Fibroblast of skin of scalp (primary cell): Measurements from ENCODE around the gene KCNH5.

ENCODE experiments used
- DNase-seq: peaks from one replicate; pipeline ENCODE4 v3.0.0-alpha.2; 2013

The KCNH5 gene

DNA sequence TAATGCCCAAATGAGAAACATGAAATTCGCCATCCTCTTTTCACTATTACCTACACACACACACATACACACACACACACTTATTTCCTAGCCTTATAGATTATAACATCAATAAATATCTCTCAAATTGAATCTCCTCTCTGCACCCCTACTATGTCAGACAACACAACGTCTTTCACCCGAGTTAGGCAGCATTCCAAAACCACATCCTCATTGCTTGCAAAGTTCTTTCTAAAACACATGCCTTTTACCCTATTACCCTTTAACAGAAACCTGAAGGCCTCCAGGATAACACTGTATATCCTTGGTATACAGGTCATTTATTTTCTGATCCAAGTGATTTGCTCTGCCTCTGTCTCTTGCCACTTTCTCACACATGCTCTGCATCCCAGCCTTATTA lies 56.3 kb downstream of the KCNH5 start:
- DNase-seq: peak; percentile 3

GRCh38 chr14:62983821-62984220 lies 61.4 kb downstream of the KCNH5 start:
- no peak for DNase-seq

- no peak for DNase-seq
Measured at GRCh38 chr14:62980693-62981092, 64.6 kb downstream of the KCNH5 start.

DNA sequence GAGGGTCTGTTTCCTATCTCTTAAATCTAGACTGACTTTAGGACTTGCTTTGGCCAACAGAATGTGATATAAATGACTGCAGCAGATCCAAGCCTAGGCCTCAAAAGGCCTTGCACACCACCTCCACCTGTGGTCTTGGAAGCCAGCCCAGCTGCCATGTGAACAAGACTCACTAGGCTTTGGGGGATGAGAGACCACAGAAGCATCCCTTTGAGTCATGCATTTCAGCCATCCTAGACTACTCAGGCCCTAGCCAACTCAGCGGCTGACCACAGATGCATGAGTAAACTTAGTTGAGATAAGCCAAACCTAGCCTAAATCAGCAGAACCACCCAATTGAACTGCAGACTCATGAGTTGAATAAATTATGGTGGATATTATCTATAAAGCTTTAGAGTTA lies 87.7 kb downstream of the KCNH5 start:
- peak; percentile 83 for DNase-seq

DNA sequence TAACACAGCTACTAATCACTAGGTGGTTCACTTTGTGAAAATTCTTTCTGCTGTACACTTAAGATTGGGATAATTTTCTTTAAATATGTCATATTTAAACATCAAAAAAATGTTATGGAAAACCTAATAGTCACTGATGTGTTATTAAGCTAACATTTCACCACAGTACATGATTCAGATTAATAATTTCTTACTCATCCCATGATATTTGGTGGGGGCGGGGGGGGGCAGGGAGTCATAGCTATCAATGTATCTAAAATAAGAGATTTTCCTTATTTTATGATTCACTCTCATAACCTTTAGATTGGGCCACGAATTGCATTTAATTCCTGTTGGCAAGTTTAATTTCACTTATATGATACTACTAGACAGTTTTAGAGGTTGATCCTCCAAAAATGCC lies 88.8 kb downstream of the KCNH5 start:
- DNase-seq: peak; percentile 47

DNA sequence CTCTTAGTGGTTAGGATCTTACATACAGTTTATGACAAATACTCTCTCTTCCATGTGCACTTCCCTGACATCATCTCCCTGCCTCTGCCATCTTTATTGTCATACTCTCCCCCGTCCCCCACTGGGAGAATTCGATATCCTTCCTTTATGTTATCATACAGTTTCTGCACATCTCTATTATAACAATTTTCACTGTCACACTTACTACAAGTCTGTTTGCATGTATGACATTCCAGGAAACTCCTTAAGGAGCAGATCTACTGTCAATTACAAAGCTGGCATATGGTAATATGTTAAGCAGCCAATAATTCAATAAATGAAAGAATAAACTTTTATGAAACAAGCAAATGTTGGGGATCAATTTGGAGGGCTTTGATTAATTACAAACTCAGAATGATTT lies 91.1 kb downstream of the KCNH5 start:
- no peak for DNase-seq

DNA sequence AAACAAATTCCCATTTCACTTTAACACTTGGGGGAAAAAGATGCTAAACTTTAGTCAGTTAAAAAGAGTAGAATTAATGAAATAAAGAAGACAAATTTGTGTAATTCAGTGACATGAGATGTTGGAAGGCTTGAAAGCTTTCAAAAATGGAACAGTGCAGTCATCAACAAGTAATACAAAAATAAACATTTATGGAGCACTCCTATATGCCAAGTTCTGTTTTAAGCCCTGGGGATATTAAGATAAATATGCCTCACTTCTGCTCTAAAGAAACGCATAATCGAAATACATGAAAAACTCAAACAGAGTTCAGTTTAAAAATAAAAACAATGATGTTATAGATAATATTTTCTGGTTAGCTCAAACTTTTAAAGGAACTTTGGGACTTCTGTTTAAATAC lies 93.0 kb downstream of the KCNH5 start:
- no peak for DNase-seq

DNA sequence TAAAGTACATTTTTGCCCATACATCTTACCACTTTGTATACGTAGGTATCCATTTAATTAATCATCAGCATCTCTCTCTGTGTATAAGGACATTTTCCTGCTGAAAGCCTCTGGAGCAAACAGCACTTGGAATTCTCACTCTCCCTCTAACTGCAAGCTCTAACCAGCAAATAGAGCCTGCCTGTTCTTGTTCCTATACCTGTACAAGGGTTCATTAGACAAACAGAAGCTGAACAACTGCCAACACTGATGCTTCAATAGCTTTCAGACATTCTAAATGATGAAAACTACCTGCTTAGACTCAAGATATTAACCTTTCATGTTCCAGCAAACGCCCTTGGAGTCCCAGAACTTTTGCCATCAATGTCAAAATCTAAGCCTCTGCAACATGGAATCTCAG lies 98.0 kb downstream of the KCNH5 start:
- no peak for DNase-seq

DNA sequence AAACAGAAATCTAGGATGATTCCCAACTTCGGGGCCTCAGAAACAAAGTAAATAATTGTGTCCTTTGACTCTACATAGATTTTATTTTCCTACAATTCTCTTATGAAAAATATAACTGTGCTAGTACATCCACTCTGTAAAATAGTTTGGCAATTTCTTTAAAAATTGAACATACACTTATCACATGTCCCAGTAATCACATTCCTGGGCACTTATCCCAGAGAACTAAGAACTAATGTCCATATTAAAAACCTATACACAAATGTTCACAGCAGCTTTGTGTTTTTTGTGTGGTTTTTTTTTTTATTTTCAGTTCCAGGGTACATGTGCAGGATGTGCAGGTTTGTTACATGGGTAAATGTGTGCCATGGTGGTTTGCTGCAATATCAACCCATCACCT lies 99.0 kb downstream of the KCNH5 start:
- DNase-seq: no peak

GRCh38 chr14:62943202-62943601 lies 102.1 kb downstream of the KCNH5 start:
- DNase-seq: peak; percentile 33

DNA sequence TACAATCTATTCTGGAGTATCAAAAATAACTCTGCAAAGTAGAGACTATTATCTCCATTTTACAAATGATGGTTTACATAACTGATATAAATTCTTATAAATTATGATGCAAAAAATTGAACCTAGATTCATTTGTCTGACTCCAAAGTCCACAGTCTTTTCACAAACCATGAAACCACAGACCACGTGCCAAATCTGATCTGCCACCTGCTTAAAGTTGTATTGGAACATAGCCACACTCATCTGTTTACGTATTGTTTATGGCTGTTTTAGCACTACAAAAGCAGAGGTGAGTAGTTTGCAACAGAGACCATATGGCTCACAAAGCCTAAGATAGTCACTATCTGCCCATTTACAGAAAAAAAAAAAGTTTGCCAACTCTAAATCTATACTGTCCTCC lies 105.3 kb downstream of the KCNH5 start:
- no peak for DNase-seq

GRCh38 chr14:62938778-62939177 lies 106.5 kb downstream of the KCNH5 start:
- no peak for DNase-seq

DNA sequence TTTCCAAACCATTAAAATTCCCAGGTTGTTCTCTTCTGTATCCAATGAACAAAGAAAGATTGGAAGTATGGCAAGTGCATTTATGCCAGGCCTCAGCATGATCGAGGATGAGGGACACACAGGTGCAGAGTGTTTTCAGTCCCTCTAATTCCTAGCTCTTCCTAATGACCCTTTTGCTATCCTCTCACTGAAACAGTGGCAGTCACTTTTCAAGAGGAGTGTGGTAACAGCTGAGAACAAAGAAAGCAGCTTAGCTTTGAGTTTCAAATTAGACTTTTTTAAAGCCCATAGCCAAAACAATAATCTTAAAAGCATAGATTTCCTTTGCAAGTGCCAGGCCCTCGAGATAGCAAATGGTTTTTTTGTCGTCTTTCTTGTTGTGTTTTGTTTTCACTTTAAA lies 110.8 kb downstream of the KCNH5 start:
- no peak for DNase-seq

- DNase-seq: no peak
Measured at GRCh38 chr14:62921466-62921865, 123.8 kb downstream of the KCNH5 start.

DNA sequence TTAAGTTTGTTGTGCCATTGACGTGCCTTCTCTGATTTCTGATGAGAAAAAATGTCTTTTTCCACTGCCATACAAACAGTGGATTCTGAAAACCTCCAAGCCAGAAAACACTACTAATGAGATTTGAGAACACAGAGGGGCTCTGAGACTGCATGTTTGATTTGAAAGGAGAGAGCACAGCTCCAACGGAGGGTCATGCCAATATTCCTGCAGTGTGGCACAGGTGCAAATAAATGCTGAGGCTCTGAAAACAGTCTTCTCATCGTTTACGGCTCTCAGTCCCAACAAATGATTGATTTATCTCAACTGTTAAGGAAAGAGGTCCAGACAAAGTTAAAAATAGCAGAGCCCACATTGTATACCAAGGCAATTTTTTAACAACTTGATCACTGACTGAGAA lies 128.7 kb downstream of the KCNH5 start:
- no peak for DNase-seq

DNA sequence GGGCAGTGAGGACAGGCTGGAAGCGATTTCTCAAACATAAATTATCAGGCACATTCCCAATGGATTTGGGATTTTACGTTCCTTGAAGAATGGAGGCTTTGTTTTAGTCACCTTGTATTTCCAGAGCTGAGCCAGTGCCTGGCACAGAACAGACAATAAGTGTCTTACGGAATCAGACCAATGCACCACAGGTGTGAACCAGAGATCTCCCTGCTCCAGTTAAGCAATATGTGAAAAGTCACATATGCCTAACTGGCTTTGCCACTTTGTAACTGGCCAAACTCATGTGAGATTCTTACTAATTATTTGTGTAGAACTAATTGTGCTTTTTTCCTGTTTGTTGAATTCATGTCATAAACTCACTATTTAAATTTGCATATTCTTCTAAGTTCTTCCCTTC lies 130.4 kb downstream of the KCNH5 start:
- no peak for DNase-seq

DNA sequence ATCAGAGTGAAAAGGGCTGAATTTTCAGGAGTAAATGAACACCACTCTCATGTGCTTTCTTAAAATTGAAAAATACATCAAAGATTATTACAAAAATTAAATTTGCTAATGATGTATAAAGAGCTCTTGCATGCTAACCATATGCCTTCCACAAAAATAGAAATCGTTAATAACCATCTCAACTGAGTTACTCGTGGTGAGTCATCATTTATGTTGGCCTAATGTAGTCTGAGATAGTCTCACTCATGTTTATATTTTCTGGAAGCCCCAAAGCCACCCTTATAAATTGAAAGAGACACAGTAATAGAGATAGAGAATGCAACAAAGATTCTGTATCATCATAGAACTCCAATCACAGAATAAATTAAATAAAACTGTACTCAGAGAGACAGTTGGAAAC lies 131.2 kb downstream of the KCNH5 start:
- DNase-seq: peak; percentile 30

GRCh38 chr14:62908506-62908905 lies 136.8 kb downstream of the KCNH5 start:
- no peak for DNase-seq

- no peak for DNase-seq
Measured at GRCh38 chr14:62905566-62905965, 139.7 kb downstream of the KCNH5 start.

DNA sequence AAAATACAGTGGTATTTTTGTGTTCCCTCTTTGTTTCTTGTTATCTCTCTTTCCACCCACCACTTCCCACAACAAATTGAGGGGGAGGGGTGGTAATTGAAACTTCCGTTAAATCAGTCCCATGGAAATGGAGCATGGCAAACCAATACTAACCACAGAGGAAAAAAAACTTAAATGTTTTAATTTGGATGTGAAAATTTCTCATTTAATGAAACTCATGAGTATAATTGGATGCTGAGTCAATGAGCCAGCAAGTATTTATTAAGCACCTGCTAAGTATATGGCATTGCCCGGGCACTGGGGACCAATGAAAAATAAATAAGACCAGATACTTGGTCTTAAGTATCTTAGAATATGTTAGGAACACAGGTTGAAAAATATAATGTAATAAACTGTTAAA lies 147.5 kb downstream of the KCNH5 start:
- DNase-seq: no peak

- DNase-seq: no peak
Measured at GRCh38 chr14:62896932-62897456, 148.3 kb downstream of the KCNH5 start.

DNA sequence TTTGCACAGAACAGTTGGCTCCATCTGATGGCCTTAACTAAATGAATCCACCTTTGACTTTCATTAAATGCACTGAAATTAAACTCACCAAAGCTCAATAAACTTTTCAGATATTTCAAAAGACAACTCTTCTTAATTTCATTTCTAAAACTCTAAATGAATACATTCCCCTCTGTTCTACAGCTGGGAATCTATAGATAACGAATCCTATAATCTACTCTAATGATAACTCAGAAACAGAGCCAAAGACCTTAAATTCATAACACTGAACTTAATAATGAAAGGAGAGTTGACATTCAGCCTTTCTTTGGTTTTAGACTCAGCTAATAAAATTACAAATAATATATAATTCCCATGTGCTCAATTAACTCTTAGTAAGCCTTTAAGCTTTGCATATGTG lies 150.5 kb downstream of the KCNH5 start:
- no peak for DNase-seq

DNA sequence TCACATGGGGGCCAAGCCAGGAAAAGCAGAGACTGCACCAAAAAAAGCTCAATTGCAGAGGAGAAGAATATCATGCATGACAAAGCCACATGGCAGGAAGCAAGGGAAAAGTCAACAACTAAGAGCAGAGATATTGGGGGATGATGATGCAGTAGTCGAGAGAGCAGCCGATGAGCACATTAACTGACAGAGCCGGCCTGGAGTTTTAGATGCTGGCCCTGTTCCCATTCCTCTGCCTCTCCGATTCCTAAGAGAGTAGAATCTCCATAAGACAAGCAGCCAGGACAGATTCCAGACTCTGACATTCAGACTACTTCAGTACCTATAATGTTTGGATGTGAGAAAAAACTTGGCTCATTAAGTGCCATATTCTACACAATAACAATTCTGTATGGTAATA lies 155.9 kb downstream of the KCNH5 start:
- DNase-seq: peak; percentile 1

DNA sequence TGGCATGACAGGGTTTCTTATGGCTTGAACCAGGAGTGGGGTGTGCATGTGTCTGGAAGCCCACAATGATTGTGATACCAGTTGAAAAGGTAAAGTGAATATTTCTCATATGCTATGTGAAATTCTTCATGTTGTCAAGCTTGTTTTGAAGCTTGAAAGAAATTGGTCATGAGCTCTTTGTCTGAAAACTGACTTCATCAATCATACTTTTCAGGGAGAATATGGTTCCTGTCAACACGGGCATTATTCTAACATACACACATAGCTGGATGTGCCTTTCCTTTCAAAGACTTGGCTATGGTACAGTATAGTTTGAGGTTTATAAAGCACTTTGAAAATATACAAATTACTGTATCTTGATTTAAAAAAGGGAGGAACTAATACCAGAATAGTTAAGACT lies 158.8 kb downstream of the KCNH5 start:
- DNase-seq: no peak

- no peak for DNase-seq
Measured at GRCh38 chr14:62885451-62885850, 159.8 kb downstream of the KCNH5 start.

GRCh38 chr14:62882967-62883366 lies 162.3 kb downstream of the KCNH5 start:
- no peak for DNase-seq
